ENCODE results near the gene ATP10B.

- TF ChIP-seq ZNF274 (IDR thresholded peaks at IDR 0.05; ENCODE audit: low read depth, low read length) (no peak), YY1 (IDR thresholded peaks at IDR 0.05; ENCODE audit: insufficient read depth, insufficient read length) (no peak), SUZ12 (IDR thresholded peaks at IDR 0.05; ENCODE audit: extremely low read depth, insufficient read depth, insufficient read length) (no peak)
Measured at GRCh38 chr5:160665460-160665859, 186.6 kb downstream of the ATP10B start.
